OCI-LY3 (cell line): ENCODE measurements around the gene COCH.

Experiments
- CTCF ChIP-seq: fragments of 200-600, 300-600 bp; sonication (generic); IDR thresholded peaks from 2 replicates; pipeline ENCODE4 v1.5.1; 2014; ENCODE audit warnings: antibody characterized with exemption, low read length, low read depth
- EZH2phosphoT487 ChIP-seq: fragments of 200-600 bp; shearing (Covaris generic); IDR thresholded peaks from 2 replicates; pipeline ENCODE4 v1.6.1; 2018; ENCODE audit warnings: antibody characterized with exemption, mixed run types, low read depth

DNA sequence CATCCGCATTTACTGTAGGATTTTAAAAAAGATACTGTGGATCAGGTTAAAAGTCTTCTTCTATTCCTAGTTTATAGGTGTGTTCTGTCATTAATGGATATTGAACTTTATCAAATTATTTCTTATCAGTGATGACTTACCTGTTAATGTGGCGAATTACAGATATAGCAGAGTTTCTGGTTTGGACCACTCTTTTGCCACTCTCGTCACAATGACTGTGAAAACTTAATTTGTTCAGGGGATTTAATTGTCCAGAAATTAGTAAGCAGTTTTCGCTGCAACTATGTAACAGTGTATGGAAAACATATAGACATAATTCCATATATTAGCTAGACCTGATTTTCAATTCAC, 14.9 kb downstream of the COCH start:
- TF ChIP-seq CTCF: no peak
- TF ChIP-seq EZH2phosphoT487: no peak
